PC-9 (cell line): ENCODE data around the gene TNS1. TPM values are rescaled to one million over a fixed set of nuclear protein-coding genes. Genes with fewer than 3 reads are reported as not detected.
A peak's percentile ranks its signal among the peaks of the same experiment; 100 is the strongest.

Source experiments
- BruUV-seq: library from RNA; stranded (reverse); fragments of 400-500 nt; replicated peaks from 2 replicates; lab custom pipeline; 2021; lab: Mats Ljungman, UMichigan
- CTCF ChIA-PET: fragments of 300-600 bp; sonication (Branson Sonifier 250); formaldehyde crosslinking; loops from one replicate; lab custom pipeline; 2022; ENCODE audit warnings: antibody characterized with exemption; lab: Charles Lee
- POLR2A ChIA-PET: fragments of 300-600 bp; sonication (Branson Sonifier 250); formaldehyde crosslinking; loops from one replicate; lab custom pipeline; 2022; ENCODE audit warnings: antibody characterized with exemption; ENCODE audit not compliant: unreplicated experiment; lab: Charles Lee
- DNase-seq, 2 experiments: peaks; one replicate each; pipeline versions ENCODE4 v3.0.0 to v3.0.0-alpha.2; 2015 to 2022; ENCODE audit warnings: mixed read lengths in 1 of 2
- H2AFZ ChIP-seq: fragments of 200-600 bp; sonication (generic); 2 replicates; pipeline ENCODE4 v1.8.1; 2017; ENCODE audit warnings: antibody characterized with exemption
- H3F3A ChIP-seq: fragments of 200-600 bp; sonication (generic); 2 replicates; pipeline ENCODE4 v1.8.1; 2017; ENCODE audit warnings: antibody characterized with exemption, mild to moderate bottlenecking, low read depth; ENCODE audit not compliant: insufficient read depth
- H3K27ac ChIP-seq: fragments of 200-600 bp; sonication (generic); 2 replicates; pipeline ENCODE4 v1.6.1; 2016; ENCODE audit warnings: mixed run types
- H3K27me3 ChIP-seq: fragments of 200-600 bp; sonication (generic); 2 replicates; pipeline ENCODE4 v1.6.1; 2016; ENCODE audit warnings: low read depth, mixed run types; ENCODE audit not compliant: insufficient read depth
- H3K36me3 ChIP-seq: fragments of 200-600 bp; sonication (generic); 2 replicates; pipeline ENCODE4 v1.6.1; 2016; ENCODE audit warnings: low read depth, mixed run types
- H3K4me1 ChIP-seq: fragments of 200-600 bp; sonication (generic); replicated peaks from 2 replicates; pipeline ENCODE4 v1.6.1; 2016; ENCODE audit warnings: mixed run types; ENCODE audit not compliant: insufficient read depth
- H3K4me2 ChIP-seq: fragments of 200-600 bp; sonication (generic); 2 replicates; pipeline ENCODE4 v1.6.1; 2017; ENCODE audit warnings: mixed run types
- H3K4me3 ChIP-seq: fragments of 200-600 bp; sonication (generic); 2 replicates; pipeline ENCODE4 v1.6.1; 2016; ENCODE audit warnings: mixed run types
- H3K79me2 ChIP-seq: fragments of 200-600 bp; sonication (generic); 2 replicates; pipeline ENCODE4 v1.6.1; 2017; ENCODE audit warnings: low read depth, mixed run types
- H3K9me2 ChIP-seq: fragments of 200-600 bp; sonication (generic); 2 replicates; pipeline ENCODE4 v1.8.1; 2017; ENCODE audit warnings: mild to moderate bottlenecking; ENCODE audit not compliant: insufficient read depth
- H3K9me3 ChIP-seq: fragments of 200-600 bp; sonication (generic); 2 replicates; pipeline ENCODE4 v1.8.1; 2016; ENCODE audit warnings: low read depth; ENCODE audit not compliant: insufficient read depth
- H4K20me1 ChIP-seq: fragments of 200-600 bp; sonication (generic); 2 replicates; pipeline ENCODE4 v1.8.1; 2017; ENCODE audit not compliant: insufficient read depth
- EZH2 ChIP-seq: fragments of 200-600 bp; sonication (generic); IDR thresholded peaks from 2 replicates; pipeline ENCODE4 v1.8.0; 2017; ENCODE audit warnings: antibody characterized with exemption, low read depth
- intact Hi-C: fragments of 100-400 bp; cut with micrococcal nuclease; formaldehyde crosslinking; loops from one replicate; pipeline ENCODE4 v1.10.0; 2022; ENCODE audit not compliant: unreplicated experiment
- total RNA-seq: library from RNA; stranded (reverse); gene quantifications from 2 replicates; pipeline ENCODE4 v1.2.3, GENCODE V29; 2021
- TF ChIP-seq, protein P1 (sequence below): fragments of 200-600 bp; sonication (generic); conservative IDR thresholded peaks from 2 replicates; pipeline ENCODE4 v1.6.1; 2017; ENCODE audit warnings: mixed run types, antibody characterized with exemption, mild to moderate bottlenecking, moderate library complexity

Gene TNS1
- total RNA-seq, 1 experiment from 2014 or later: 5.5 TPM

DNA sequence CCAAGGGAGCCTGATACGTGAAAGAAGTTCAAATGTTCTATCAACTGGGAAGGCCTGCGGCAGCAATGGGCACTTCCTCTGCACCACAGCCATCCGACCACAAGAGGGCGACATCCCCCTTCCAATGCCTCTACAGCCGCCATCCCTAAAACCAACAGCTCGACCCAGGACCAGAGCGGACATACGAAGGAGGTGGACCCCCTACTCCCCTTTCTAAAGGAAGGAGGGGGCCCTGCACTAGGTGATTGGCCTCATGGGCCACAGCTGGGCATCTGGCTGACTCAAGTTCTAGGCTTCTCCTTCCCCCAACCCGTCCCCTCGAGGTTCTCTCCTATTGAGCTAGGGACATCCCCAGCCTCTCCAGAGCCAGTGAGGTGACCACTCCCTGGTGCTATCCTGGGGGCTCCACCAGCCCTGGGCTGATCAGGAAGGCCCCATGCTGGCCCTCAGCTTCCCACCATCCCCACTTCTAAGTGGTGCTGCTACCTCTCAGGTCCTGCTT, 217.2 kb downstream of the TNS1 start:
- no peak for TF ChIP-seq EZH2
- TF ChIP-seq, protein P1, sequence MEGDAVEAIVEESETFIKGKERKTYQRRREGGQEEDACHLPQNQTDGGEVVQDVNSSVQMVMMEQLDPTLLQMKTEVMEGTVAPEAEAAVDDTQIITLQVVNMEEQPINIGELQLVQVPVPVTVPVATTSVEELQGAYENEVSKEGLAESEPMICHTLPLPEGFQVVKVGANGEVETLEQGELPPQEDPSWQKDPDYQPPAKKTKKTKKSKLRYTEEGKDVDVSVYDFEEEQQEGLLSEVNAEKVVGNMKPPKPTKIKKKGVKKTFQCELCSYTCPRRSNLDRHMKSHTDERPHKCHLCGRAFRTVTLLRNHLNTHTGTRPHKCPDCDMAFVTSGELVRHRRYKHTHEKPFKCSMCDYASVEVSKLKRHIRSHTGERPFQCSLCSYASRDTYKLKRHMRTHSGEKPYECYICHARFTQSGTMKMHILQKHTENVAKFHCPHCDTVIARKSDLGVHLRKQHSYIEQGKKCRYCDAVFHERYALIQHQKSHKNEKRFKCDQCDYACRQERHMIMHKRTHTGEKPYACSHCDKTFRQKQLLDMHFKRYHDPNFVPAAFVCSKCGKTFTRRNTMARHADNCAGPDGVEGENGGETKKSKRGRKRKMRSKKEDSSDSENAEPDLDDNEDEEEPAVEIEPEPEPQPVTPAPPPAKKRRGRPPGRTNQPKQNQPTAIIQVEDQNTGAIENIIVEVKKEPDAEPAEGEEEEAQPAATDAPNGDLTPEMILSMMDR: peak; percentile 93
- Histone ChIP-seq H3K27ac (no peak overlapping the region), H4K20me1 (no peaks in the 10 kb centered on the region), H3K9me3 (no peaks in the 10 kb centered on the region), H3K9me2 (no peaks in the 10 kb centered on the region), H3K4me3 (no peak overlapping the region), H3F3A (no peaks in the 10 kb centered on the region), H2AFZ (no peak overlapping the region), H3K27me3 (no peaks in the 10 kb centered on the region; the same call in 1 of the 2 replicates), H3K4me1 (no peaks in the 10 kb centered on the region), H3K79me2 (no peaks in the 10 kb centered on the region), H3K4me2 (no peak overlapping the region), H3K36me3 (no peaks in the 10 kb centered on the region)
- intact Hi-C loops: loop anchor here (1.0 to 5.0 kb wide), 3 partner anchors 203 to 612 kb away; partner anchors contain the start of gene CTDSP1
- POLR2A ChIA-PET: interaction anchor here (0.6 kb wide), 1 partner anchor 1453 kb away, joined by 18 read pairs; no protein-coding TSS in a partner anchor
- CTCF ChIA-PET: interaction anchor here (0.5 to 1.7 kb wide), 6 partner anchors 101 to 942 kb away, joined by 4 to 14 read pairs (median 6); partner anchors contain the start of gene RUFY4
- DNase-seq: peak in 1 of 2 experiments; percentile 75
- BruUV-seq: no TSS peak

DNA sequence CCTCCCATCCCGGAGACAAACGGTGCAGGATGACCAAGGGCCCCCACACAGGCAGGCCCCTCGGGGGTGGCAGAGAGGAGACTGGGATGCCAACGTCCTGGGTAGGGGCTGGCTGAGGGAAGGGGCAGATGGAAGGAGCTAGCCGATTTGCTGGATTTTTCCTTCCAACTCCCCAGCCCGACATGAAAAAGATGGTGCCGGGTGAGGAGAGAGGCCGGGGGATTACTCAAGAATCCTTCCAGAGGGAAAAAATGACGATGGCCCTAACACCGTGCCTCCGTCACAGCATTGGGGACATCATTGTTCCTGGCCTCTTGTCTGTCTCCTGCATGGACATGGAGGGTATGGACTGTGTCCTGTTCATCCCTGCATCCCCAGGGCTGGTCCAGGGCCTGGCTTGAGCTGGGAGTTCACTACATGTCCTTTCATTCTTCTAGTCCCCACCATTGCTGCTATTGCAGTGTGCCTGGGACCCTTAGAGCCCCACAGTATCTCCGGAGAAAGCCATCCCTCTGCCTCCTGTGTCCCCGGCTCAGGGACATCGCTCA, 217.7 kb downstream of the TNS1 start:
- BruUV-seq: no TSS peak
- intact Hi-C loops: loop anchor here (1.0 to 5.0 kb wide), 3 partner anchors 203 to 612 kb away; partner anchors contain the start of gene CTDSP1

DNA sequence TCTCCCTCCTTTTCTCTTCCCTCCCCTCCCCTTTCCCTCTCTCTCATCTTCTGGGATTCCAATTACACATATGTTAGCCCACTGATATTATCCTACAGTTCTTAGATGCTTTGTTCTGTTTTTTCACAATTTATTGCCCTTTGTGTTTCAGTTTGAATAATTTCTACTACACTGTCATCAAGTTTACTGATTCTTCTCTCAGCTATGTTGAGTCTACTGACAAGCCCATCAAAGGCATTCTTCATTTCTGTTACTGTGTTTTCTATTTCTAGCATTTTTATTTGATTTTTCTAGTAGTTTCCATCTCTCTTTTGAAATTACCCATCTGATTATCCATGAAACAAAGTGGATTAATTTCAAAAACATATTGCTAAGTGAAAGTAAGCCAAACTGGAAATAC, 219.6 kb downstream of the TNS1 start:
- H3K36me3 ChIP-seq: no peaks in the 10 kb centered on the region
- BruUV-seq: no TSS peak
- H3K9me3 ChIP-seq: no peaks in the 10 kb centered on the region
- intact Hi-C loops: no loop called here
- POLR2A ChIA-PET: no interaction called here
- TF ChIP-seq EZH2: no peak
- TF ChIP-seq, protein P1: no peak
- CTCF ChIA-PET: interaction anchor here (0.7 kb wide), 1 partner anchor 227 kb away, joined by 8 read pairs; no protein-coding TSS in a partner anchor
- DNase-seq: no peak
- H3K27me3 ChIP-seq: no peaks in the 10 kb centered on the region
- H3K4me3 ChIP-seq: no peak overlapping the region
- H3F3A ChIP-seq: no peaks in the 10 kb centered on the region
- no peaks in the 10 kb centered on the region for H3K79me2 ChIP-seq
- H3K9me2 ChIP-seq: no peaks in the 10 kb centered on the region
- no peaks in the 10 kb centered on the region for H4K20me1 ChIP-seq
- no peaks in the 10 kb centered on the region for H3K4me1 ChIP-seq
- H3K4me2 ChIP-seq: no peak overlapping the region
- no peak overlapping the region for H2AFZ ChIP-seq
- H3K27ac ChIP-seq: no peak overlapping the region

More for the DNA sequence above, 217.7 kb downstream of the TNS1 start:
- ChIA-PET POLR2A (no interaction called here), CTCF (interaction anchor here (1.0 to 1.7 kb wide), 4 partner anchors 102 to 284 kb away, joined by 4 to 14 read pairs (median 8); partner anchors contain the start of gene RUFY4)
- no peak for DNase-seq
- Histone ChIP-seq H3K27ac (no peak overlapping the region), H3K9me3 (no peaks in the 10 kb centered on the region), H3K4me3 (no peak overlapping the region), H3F3A (no peaks in the 10 kb centered on the region), H3K79me2 (no peaks in the 10 kb centered on the region), H3K9me2 (no peaks in the 10 kb centered on the region), H4K20me1 (no peaks in the 10 kb centered on the region), H3K27me3 (no peaks in the 10 kb centered on the region; the same call in 1 of the 2 replicates), H3K4me2 (no peak overlapping the region), H3K4me1 (no peaks in the 10 kb centered on the region), H3K36me3 (no peaks in the 10 kb centered on the region), H2AFZ (no peak overlapping the region)
- TF ChIP-seq, protein P1: no peak
- TF ChIP-seq EZH2: no peak
